HG02840 (cell line): Measurements from ENCODE around the gene BPIFB6.

Experiments
- ATAC-seq: cut with Tn5 transposase; IDR thresholded peaks from one replicate; pipeline ENCODE4 v1.9.1; 2021; ENCODE audit warnings: mild to moderate bottlenecking, moderate library complexity, moderate number of reproducible peaks; ENCODE audit not compliant: unreplicated experiment, low FRiP score

Gene BPIFB6

DNA sequence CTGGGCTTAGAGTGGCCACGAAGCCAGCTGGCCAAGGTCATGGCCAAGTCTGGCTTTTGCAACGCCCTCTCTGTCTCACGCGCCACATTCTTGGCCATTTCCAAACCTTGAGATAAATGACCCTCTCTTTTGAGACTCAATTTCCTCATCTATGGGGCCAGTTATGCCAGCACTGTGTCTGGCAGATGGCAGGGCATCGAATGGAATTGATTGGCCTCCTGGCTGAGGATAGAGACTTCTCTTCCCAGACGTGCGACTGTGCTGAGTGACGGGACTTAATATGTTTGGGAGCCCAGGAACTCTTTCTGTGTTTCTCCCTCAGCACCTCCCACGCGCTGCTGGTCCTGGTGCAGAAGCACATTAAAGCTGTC, 16.3 kb upstream of the BPIFB6 start:
- no peak for ATAC-seq

- no peak for ATAC-seq
Observed at GRCh38 chr20:33015700-33016580, 15.5 kb upstream of the BPIFB6 start.

GRCh38 chr20:33016581-33017109, 14.8 kb upstream of the BPIFB6 start:
- no peak for ATAC-seq

- no peak for ATAC-seq
Observed at GRCh38 chr20:33017542-33017941, 13.9 kb upstream of the BPIFB6 start.

DNA sequence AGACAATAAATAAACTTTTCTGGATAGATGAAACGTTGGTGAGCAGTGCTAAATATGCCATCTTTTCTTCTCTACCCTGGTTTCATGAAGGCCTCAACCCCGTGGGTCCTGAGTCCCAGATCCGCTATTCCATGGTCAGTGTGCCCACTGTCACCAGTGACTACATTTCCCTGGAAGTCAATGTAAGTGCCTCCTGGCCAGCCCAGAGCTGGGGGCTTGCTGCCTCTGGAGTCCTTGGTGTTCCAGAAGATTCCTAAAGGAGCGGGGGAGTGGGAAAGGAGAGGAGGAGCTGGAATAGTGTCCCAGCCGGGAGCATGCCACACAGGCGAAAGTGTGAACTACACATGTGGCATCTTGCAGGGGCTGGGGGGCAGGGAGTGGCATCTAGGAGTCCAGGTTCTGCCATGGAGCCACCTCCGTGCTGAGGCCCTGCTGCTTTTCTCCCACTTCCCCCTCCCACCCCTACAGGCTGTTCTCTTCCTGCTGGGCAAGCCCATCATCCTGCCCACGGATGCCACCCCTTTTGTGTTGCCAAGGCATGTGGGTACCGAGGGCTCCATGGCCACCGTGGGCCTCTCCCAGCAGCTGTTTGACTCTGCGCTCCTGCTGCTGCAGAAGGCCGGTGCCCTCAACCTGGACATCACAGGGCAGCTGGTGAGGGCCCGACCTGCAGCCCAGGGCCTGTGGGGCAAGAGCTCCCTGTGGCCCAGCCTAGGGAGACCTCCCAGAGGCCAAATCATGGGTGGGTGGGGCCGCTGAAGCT, 13.1 kb upstream of the BPIFB6 start:
- no peak for ATAC-seq

DNA sequence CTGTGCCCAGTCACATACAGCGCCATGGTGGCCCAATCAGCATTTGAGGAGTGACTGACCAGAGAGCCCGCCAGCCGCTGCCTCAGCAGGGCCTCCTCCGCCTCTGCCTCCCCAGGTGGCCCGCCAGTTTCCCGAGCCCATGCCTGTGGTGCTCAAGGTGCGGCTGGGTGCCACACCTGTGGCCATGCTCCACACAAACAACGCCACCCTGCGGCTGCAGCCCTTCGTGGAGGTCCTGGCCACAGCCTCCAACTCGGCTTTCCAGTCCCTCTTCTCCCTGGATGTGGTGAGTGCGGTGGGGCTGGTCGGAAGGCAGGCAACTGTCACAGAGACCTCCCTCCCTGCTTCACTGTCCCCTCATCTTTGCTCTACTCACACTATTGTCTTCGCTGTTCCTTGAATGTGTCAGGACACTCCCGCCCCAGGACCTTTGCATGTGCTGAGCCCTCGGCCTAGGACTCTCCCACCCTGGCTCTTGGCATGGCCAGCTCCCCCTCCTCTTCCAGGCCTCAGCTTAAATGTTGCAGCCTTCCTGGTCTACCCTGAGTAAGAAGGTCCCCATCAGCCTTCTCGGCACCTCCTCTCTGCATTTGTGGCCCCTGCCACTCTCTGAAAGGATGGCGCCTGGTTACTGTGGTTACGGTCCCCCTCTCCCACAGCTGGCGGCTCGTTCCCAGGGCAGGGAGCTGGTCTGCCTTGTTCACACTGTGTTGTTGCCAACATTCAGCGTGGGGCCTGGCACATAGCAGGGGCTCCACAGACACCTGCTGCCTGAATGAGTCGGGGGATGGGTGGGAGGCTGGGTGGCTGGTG, 11.8 kb upstream of the BPIFB6 start:
- no peak for ATAC-seq

DNA sequence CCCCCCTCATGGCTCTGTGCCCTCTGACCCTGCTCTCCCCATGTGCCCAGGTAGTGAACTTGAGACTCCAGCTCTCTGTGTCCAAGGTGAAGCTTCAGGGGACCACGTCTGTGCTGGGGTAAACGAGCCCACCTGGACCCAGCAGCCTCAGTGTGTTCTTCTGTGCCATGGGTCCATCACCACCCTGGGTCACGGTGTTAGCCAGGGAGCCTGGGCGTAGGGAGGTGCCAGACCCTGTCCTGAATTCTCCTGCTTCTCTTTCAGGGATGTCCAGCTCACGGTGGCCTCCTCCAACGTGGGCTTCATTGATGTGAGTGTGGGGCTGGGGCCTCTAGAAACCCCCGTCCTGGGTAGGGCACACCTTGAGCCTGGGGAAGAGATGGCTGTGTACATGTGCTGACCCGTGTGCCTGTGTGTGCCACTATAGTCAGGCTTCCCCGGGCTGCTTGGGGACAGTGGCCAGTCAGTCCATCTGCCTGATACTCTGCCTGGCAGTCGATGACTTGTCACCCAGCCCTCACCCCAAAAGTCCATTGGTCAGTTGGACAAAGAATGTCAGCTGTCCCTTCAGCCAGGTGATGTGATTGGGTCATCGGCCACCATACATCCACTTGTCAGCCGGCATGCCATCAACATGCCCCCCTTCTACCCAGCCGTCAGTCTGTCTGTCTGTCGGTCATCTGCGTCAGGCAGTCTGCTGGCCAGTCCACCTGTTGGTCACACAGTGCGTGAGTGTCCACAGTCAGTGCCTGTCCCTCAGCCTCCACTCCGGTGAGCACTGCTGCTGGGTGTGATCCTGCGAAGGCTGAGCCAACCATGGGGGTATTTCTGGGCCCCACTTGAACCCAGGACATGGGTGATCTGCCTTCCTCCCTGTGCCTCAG, 10.9 kb upstream of the BPIFB6 start:
- no peak for ATAC-seq

GRCh38 chr20:33021879-33022278, 9.6 kb upstream of the BPIFB6 start:
- ATAC-seq = no peak

- no peak for ATAC-seq
Observed at GRCh38 chr20:33022289-33022688, 9.2 kb upstream of the BPIFB6 start.

DNA sequence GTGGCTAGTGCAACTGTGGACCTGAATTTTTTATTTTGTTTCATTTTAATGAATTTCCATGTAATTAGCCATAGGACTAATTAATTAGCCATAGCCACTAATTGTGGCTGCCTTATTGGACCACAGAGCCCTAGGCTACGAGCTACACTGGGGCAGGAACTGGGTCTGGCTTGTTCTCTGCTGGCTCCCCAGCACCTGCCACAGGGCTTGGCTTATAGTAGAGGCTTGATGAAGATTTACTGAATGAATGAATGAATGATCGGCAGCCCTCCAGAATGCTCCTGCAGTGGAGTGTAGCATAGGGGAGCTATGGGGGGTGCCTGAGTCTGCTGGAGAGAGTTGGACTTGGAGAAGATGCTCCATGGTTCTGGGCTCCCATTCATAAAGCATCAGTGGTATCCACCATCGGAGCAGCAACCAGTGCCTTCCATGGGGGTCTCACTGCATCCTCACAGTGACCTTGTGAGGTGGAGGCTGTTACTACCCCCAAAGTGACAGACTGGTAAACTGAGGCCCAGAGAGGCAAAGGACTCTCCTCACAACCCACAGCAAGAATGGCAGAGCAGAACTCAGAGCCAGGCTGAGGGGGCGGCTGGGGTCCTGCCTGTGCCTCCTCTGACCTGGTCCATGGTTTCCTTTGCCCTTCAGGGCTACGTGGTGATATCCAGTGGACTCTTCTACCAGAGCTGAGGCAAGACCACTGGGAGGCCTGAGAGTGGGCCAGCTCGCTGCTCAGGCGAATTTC, 8.6 kb upstream of the BPIFB6 start:
- ATAC-seq = no peak

DNA sequence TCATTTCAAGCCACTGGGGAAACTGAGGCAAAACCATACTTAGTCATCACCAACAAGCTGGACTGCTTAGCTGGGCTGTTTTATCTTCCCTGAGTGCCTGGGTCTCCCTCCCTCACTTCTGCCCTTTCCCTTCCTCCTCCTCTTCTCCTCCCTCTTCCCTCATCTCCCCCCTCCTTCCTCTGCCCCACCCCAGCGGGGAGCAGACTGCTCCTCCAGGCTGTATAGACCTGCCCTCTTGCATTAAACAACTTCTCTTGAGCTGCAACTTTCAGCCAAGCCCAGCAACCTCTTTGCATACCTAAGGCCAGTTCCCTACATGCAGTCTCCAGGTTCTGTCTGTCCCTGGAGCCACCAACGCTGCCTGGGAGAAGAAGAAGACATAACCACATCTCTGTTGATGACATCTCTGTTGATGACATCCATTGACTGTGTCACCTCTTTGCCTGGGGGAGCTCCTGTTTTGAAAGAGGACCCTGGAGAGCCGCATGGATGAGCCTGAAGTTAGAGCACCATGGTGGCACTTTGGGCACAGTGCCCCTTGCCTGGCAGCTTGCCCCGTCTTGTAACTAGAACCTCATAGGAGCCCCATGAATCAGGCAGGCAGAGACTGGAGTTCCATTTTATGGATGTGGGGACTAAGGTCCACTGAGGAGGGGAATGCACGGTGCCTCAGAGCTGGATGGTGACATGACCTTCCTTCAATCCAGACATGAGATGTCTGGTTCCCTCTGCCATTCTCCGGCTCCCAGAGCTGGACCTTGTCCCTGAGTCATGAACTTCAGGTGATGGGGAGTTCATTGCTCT, 7.8 kb upstream of the BPIFB6 start:
- no peak for ATAC-seq

DNA sequence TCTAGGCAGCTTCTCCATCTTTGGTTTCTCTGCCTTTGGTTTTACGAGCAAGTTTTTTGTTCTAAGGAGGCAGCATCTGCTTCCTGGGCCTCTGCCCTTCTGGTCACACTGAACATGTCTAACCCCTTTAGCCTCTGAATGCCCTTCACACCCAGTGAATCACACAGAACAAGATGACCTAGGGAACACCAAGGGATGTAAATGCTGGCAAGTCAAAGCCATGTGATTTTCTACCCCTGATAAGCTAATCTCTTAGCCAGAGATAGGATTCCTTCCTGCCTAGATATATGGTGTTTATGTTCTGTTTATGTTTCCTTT, 7.2 kb upstream of the BPIFB6 start:
- no peak for ATAC-seq

DNA sequence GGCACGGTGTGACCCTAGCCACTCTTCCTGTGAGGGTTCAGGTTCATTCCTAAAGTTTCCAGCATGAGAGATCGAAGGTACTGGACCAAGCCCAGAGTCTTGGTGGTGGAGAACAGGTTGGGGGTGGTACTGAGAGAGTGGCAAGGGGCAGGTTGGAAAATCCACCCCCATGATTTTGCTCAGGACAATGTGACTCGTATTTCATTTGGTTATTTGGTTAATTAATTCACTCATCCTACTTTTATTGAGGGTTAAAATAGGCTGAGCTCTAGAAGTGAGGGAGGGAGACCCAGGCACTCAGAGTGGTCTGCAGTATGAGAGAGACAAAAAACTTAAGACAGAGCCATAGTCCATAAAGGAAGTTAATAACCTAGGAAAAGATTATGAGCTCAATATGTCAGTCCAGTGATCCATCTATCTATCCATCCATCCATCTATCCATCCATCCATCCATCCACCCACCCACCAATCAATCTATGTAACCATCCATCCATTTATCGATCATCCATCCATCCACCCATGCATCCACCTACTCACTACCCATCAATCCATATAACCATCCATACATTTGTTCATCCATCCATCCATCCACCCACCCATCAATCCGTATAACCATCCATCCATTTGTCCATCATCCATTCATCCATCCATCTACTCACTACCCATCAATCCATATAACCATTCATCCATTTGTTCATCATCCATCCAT, 6.7 kb upstream of the BPIFB6 start:
- no peak for ATAC-seq

DNA sequence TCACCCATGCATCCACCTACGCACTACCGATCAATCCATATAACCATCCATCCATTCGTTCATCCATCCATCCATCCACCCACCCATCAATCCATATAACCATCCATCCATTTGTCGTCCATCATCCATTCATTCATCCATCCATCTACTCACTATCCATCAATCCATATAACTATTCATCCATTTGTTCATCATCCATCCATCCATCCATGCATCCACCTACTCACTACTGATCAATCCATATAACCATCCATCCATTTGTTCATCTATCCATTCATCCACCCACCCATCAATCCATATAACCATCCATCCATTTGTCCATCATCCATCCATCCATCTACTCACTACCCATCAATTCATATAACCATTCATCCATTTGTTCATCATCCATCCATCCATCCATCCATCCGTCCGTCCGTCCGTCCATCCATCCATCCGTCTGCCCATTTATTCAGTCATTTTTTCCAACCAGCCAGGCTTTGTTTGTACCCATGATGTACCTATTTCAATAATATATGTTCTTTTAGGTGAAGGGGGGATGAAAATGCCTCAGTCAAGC, 6.1 kb upstream of the BPIFB6 start:
- ATAC-seq = no peak

- no peak for ATAC-seq
Observed at GRCh38 chr20:33026072-33026778, 5.2 kb upstream of the BPIFB6 start.

DNA sequence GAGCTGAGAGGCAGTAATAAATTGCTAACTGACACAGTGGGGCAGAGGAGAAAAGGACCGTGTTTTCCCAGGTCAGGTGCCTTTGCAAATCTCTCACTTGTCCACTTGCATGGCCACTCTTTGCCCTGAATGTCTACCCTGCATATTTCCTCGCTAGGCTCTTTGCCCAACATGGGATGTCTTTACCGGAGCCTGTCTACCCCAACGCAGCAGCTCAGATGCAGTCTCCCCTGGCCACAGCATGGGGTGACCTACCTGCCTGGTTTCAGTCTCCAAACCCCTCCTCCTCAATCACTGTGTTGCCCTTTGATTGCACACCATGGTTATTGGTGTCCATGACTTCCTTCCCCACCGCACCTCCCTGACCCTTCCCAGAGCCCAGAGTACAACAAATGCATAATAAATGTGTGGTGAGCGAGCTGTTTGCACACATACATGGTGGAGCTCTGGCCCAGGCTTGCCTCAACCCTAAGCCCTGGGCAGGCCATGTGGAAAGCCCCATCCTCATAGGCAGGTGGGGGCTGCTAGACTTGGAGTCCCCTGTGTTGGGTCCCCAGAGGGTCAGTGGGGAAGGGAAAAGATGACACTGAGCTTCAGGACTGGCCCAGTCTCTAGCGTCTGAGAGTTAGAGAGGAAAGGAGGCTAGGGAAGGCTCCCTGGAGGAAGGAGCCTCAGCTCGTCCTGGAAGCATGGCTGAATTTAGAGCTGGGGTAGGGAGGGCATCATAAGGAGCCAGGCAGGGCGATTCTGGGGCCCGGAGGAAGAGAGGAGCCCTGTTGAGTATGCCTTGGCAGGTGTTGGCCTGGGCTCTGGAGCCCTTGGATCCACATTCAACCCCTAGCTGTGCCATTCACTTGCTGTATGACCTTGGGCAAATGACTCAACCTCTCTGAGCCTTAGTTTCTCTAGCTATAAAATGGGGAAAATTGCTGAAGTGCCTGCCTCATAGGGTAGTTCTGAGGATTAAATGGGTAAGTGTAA, 4.4 kb upstream of the BPIFB6 start:
- no peak for ATAC-seq
